Astrocyte of the hippocampus (primary cell): ENCODE results near the gene ATP6V1F.

Experiments used
- DNase-seq: peaks from one replicate; pipeline ENCODE4 v3.0.0; 2011; ENCODE audit warnings: low read depth, low spot score

Gene ATP6V1F

GRCh38 chr7:128835790-128836641, 26.6 kb upstream of the ATP6V1F start:
- DNase-seq: peak; percentile 91

DNA sequence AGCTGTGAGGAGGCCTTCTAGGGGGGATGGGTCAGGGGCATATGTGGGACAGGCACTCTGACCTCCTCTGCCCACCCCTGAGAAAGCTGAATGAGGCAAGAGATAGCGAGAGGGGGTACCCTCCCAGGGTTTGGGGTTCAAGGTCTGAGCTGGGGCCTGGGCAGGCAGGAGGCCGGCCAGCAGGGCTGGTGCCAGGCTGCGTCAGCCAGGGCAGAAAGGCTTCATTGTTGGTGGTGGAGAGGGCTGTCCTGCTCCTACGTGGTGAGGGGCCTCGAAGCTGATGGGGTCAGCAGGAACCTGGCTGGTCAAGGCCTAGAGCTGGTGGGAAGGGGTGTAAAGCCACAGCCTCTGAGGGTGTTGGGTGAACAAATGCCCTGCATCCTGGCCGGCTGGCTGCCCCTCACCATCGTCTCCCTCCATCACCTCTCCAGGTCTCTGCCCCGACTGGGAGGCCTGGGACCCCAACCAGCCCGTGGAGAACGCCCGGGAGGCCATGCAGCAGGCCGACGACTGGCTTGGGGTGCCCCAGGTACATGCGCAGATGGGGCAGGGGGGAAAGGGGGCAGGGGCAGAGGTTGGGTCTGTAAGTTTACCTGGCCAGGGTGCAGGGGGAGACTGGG, 25.8 kb upstream of the ATP6V1F start:
- DNase-seq: no peak

DNA sequence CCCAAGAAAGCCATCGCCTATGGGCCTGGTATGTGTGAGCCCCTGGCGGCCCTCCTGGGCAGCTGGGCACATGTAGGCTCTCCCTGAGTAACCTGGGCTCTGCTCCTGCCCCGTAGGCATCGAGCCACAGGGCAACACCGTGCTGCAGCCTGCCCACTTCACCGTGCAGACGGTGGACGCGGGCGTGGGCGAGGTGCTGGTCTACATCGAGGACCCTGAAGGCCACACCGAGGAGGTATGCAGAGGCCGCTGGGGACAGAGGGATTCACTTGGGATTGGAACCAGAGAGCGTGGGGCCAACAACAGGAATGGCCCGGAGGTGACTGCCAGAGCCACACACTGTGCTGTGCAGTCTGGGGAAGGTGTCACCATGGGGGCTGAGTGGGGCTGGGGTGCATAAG, 25.1 kb upstream of the ATP6V1F start:
- DNase-seq: no peak

DNA sequence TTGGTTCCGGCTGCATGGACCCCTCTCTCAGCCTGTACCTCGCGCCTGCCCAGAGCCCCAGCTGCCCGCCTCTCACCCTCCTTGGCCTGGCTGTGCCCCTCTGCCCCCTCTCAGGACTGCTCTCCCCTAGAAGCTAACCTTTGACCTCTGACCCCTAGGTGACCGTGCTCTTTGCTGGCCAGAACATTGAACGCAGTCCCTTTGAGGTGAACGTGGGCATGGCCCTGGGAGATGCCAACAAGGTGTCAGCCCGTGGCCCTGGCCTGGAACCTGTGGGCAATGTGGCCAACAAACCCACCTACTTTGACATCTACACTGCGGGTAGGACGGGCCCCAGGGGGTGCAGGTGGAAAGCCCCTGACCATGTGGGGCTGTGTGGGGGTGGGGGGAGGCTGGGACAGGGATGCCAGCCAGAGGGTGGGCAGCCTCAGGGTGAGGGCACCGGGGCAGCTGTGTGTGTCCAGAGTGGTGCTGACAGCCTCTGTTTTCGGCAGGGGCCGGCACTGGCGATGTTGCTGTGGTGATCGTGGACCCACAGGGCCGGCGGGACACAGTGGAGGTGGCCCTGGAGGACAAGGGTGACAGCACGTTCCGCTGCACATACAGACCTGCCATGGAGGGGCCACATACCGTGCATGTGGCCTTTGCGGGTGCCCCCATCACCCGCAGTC, 24.4 kb upstream of the ATP6V1F start:
- no peak for DNase-seq

DNA sequence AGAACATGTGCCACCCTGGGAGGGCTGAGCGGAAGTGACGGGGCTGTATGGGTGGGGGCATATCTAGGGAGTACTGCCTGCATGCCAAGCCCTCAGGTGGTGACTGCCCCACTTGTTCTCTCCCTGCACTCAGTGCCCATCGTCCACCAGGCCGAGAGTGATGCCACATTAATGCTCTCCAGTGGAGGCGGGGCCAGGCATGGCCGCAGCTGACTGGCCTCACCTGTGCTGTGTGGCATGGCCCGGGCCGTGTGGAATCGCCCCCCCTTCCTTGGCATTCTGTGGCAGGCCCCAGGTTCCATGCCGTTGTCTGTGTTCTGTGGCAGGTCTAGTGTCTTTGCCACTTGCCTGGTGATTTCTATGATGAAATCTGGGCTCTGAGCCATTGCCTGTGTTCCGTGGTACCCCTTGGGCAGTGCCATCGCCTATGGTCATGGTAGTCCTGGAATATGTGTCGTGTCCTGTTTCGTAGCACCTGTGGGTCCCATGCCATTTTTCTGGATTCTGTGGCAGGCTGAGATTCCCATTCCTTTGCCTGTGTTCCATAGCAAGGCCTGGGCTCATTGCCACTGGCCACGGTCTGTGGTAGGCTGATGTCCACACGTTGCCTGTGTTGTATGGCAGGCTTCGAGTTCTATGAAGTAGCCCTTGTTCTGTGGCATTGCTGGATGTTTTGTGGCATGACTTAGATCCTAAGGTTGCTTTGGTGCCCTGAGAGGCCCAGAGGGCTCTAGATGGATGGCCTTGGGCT, 23.5 kb upstream of the ATP6V1F start:
- DNase-seq: no peak

- DNase-seq: no peak
These were observed 22.9 kb upstream of the ATP6V1F start for GRCh38 chr7:128839751-128840177.

DNA sequence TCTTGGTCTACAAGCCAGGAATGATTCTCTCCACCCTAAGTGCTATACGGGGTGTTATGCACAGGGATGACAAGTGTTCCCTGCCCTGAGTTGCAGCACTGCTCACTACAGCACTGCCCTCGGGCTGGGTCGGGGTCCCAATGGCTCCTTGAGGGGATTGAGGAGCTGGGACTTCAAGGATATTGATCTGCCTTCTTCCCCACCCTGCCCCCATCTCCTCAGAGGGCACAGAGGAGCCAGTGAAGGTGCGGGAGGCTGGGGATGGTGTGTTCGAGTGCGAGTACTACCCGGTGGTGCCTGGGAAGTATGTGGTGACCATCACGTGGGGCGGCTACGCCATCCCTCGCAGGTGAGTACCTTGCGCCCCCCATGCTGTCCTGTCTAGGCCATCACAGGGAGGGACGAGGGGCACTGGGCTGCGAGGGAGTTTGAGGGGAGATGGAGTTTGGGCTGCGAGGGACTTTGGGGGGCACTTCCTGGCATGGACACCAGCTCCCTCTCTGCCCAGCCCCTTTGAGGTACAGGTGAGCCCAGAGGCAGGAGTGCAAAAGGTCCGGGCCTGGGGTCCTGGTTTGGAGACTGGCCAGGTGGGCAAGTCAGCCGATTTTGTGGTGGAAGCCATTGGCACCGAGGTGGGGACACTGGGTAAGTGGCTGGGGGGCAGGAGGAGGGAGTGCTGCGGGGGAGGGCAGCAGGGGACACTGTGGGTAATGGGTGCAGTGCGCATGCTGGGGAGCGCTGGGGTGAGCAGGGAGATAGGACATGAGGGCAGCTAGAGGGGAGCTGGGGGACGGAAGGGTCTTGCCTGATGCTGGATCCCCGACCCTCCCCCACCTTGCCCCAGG, 22.1 kb upstream of the ATP6V1F start:
- DNase-seq: no peak

GRCh38 chr7:128841171-128841690, 21.4 kb upstream of the ATP6V1F start:
- no peak for DNase-seq

GRCh38 chr7:128841921-128842673, 20.6 kb upstream of the ATP6V1F start:
- DNase-seq: peak; percentile 70

- DNase-seq: no peak
These were observed 19.7 kb upstream of the ATP6V1F start for GRCh38 chr7:128842674-128843641.

DNA sequence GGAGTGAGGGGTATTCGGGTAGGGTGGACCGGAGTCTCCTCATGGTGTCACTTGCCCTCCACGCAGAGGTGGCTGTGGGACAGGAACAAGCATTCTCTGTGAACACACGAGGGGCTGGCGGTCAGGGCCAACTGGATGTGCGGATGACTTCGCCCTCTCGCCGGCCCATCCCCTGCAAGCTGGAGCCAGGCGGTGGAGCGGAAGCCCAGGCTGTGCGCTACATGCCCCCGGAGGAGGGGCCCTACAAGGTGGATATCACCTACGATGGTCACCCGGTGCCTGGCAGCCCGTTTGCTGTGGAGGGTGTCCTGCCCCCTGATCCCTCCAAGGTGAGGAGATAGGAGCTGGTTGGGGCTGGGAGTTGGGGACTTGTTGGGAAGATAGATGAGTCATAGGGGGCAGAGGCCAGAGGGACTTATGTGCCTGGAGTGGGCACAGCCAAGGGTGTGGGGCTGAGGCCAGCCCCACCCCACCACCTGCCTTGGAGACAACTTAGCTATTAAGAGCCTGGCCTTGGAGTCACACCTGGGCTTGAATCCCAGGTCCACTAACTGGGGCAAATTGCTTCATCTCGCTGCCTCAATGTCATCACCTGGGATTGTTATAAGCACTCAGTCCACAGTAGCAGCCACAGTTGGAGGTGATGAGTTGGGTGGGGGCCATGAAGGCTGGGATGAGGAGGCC, 18.6 kb upstream of the ATP6V1F start:
- DNase-seq: no peak

DNA sequence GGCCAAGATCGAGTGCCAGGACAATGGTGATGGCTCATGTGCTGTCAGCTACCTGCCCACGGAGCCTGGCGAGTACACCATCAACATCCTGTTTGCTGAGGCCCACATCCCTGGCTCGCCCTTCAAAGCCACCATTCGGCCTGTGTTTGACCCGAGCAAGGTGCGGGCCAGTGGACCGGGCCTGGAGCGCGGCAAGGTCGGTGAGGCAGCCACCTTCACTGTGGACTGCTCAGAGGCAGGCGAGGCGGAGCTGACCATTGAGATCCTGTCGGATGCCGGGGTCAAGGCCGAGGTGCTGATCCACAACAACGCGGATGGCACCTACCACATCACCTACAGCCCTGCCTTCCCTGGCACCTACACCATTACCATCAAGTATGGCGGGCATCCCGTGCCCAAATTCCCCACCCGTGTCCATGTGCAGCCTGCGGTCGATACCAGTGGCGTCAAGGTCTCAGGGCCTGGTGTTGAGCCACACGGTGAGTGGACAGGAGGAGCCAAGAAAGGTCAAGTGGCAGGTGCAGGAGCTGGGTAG, 17.8 kb upstream of the ATP6V1F start:
- no peak for DNase-seq

GRCh38 chr7:128845475-128845874, 17.2 kb upstream of the ATP6V1F start:
- DNase-seq: no peak

- no peak for DNase-seq
These were observed 16.7 kb upstream of the ATP6V1F start for GRCh38 chr7:128845987-128846386.

- no peak for DNase-seq
These were observed 15.7 kb upstream of the ATP6V1F start for GRCh38 chr7:128846781-128847444.

DNA sequence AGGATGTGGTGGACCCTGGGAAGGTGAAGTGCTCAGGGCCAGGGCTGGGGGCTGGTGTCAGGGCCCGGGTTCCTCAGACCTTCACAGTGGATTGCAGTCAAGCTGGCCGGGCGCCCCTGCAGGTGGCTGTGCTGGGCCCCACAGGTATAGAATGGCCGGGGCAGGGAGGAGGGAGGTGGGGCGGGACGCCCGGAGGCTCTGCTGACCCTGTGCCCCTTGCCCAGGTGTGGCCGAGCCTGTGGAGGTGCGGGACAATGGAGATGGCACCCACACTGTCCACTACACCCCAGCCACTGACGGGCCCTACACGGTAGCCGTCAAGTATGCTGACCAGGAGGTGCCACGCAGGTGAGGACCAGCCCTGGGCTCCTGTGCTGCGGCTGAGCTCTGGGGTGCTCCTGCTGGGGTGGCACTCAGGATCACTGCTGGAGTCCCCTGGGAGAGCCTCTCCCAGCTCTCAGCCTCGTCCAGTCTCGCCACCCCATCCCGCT, 14.9 kb upstream of the ATP6V1F start:
- DNase-seq: no peak
